Upper lobe of right lung (tissue), 1 donor: ENCODE measurements around the gene FCN2. TPM values are rescaled to one million over a fixed set of nuclear protein-coding genes. Genes with fewer than 3 reads are reported as not detected.

Source experiments
- ATAC-seq: fragments of 200-7000 bp; cut with Tn5 transposase; one replicate; pipeline ENCODE4 v1.9.1; 2020; ENCODE audit warnings: mild to moderate bottlenecking, moderate library complexity
- DNase-seq: peaks from one replicate; pipeline ENCODE4 v3.0.0-alpha.2; 2020
- H3K27ac ChIP-seq: fragments of 200-600 bp; one replicate; pipeline ENCODE4 v1.8.0; 2022
- H3K27me3 ChIP-seq: fragments of 200-600 bp; one replicate; pipeline ENCODE4 v1.8.0; 2022; ENCODE audit warnings: mild to moderate bottlenecking
- H3K36me3 ChIP-seq: fragments of 200-600 bp; one replicate; pipeline ENCODE4 v1.8.0; 2022
- H3K4me1 ChIP-seq: fragments of 200-600 bp; one replicate; pipeline ENCODE4 v1.8.0; 2022
- H3K4me3 ChIP-seq: fragments of 200-600 bp; one replicate; pipeline ENCODE4 v1.8.0; 2022; ENCODE audit warnings: mild to moderate bottlenecking
- H3K9me3 ChIP-seq: fragments of 200-600 bp; one replicate; pipeline ENCODE4 v1.8.0; 2022
- intact Hi-C: fragments of 100-400 bp; cut with DNase I; formaldehyde crosslinking; loops from one replicate; pipeline ENCODE4 v1.11.0; 2022
- total RNA-seq: library from RNA; stranded (reverse); fragmentation: NEBNext Ultra II Directional; extraction: Animal tissue kit (Norgen Biotek cat#: 25700); gene quantifications from one replicate; pipeline ENCODE4 v1.2.1, GENCODE V29; 2021
- TF ChIP-seq, protein P1 (sequence below): fragments of 200-600 bp; IDR thresholded peaks from one replicate; pipeline ENCODE4 v1.8.0; 2022; ENCODE audit warnings: antibody characterized with exemption
- donor health status: DM: no; HTN: yes; CAD: no; lungs with severe emphysema.

The FCN2 gene
- total RNA-seq, 1 donor from 2014 or later: not detected

DNA sequence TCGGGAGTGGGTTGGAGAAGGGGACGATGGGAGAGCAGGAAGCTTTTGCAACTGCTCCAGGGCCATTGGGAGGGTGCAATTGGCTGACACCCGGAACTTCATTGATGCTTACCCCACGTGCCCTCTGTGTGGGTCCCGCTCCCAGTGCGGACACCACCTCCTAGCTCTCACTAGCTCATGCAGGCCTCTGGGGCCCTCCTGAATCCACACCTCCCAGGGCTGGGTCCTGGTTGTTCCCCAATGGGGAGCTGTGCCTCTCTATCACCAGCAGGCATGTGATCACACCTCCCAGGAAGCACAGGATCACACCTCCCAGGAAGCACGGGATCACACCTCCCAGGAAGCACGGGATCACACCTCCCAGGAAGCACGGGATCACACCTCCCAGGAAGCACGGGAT, 32.1 kb upstream of the FCN2 start:
- intact Hi-C loops: no loop called here
- ATAC-seq: no peak
- H3K36me3 ChIP-seq: peaks cover 5% of the 10 kb centered on the region

DNA sequence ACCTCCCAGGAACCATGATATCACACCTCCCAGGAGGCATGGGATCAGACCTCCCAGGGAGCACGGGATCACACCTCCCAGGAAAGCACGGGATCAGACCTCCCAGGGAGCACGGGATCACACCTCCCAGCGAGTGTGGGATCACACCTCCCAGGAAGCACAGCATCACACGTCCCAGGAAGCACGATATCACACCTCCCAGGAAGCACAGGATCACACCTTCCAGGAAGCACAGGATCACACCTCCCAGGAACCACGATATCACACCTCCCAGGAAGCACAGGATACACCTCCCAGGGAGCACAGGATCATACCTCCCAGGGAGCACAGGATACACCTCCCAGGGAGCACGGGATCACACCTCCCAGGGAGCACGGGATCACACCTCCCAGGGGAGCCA, 30.0 kb upstream of the FCN2 start:
- Histone ChIP-seq H3K27me3 (no peaks in the 10 kb centered on the region), H3K4me3 (no peak overlapping the region), H3K36me3 (no peaks in the 10 kb centered on the region), H3K4me1 (no peaks in the 10 kb centered on the region), H3K9me3 (no peaks in the 10 kb centered on the region), H3K27ac (no peak overlapping the region)
- ATAC-seq (no peak), DNase-seq (no peak)
- intact Hi-C loops: no loop called here
- TF ChIP-seq, protein P1, sequence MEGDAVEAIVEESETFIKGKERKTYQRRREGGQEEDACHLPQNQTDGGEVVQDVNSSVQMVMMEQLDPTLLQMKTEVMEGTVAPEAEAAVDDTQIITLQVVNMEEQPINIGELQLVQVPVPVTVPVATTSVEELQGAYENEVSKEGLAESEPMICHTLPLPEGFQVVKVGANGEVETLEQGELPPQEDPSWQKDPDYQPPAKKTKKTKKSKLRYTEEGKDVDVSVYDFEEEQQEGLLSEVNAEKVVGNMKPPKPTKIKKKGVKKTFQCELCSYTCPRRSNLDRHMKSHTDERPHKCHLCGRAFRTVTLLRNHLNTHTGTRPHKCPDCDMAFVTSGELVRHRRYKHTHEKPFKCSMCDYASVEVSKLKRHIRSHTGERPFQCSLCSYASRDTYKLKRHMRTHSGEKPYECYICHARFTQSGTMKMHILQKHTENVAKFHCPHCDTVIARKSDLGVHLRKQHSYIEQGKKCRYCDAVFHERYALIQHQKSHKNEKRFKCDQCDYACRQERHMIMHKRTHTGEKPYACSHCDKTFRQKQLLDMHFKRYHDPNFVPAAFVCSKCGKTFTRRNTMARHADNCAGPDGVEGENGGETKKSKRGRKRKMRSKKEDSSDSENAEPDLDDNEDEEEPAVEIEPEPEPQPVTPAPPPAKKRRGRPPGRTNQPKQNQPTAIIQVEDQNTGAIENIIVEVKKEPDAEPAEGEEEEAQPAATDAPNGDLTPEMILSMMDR: no peak

More for the DNA sequence above, 32.1 kb upstream of the FCN2 start:
- H3K27ac ChIP-seq: no peak overlapping the region
- no peaks in the 10 kb centered on the region for H3K27me3 ChIP-seq
- no peaks in the 10 kb centered on the region for H3K4me1 ChIP-seq
- no peak overlapping the region for H3K4me3 ChIP-seq
- TF ChIP-seq, protein P1: no peak
- DNase-seq: no peak
- no peaks in the 10 kb centered on the region for H3K9me3 ChIP-seq

DNA sequence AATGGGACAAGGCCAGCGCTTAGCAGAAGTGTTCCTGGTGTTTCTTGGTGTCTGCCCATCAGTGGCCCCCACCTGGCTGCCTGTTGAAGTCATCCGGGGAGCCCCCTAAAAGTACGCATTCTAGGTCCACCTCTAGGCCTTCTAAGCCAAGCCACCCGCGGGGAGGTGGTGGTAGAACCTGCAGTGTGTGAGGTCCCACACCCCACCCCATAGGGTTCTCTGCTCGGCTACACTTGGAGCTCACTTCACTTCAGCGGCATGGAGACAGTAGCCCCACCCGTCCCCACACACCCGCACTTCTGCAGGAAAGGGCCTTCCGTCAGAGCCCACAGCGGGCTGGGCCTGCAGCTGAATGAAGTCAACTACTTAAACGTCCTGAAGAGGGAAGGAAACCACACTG, 29.6 kb upstream of the FCN2 start:
- no peak overlapping the region for H3K4me3 ChIP-seq
- intact Hi-C loops: no loop called here
- DNase-seq (peak; percentile 28), ATAC-seq (no peak)
- no peaks in the 10 kb centered on the region for H3K36me3 ChIP-seq
- H3K27me3 ChIP-seq: no peaks in the 10 kb centered on the region
- no peak overlapping the region for H3K27ac ChIP-seq
- H3K9me3 ChIP-seq: no peaks in the 10 kb centered on the region
- TF ChIP-seq, protein P1: no peak
- H3K4me1 ChIP-seq: no peaks in the 10 kb centered on the region

DNA sequence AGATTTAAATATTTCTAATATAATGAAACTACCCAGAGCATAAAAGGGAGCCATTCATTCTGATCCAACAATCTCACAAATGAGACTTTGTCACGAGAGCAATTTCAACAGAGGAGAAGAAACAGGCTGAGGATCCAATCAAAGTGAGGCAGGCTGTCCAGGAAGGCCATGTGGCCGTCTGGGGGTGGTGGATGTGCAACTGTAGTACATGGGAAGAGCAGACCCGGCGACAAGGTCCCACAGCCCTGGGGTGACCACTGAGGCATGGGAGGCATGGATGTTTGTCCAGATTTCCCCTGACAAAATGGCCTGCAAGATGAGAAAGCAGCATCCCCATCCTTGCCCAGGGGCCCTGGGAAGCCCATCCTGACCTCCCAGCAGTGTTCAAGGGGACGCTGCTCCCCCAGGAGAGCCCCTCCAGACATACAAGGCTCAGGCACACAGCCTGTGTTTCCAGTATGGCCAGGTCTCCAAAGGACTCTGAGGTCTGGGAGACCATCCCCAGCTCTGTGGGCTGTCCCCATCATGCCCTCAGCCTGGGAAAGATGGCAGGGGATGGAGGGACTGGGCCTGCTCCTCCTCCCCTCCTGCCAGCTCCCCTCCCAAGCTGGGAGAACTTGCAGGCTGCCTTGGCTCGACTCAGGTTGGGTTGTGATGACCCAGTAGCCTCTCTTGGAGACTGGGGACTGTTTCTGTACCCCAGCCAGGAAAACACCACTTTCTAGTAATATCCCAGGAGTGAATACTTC, 27.5 kb upstream of the FCN2 start:
- intact Hi-C loops: no loop called here
- Histone ChIP-seq H3K4me3 (no peak overlapping the region), H3K27me3 (no peaks in the 10 kb centered on the region), H3K27ac (no peak overlapping the region), H3K9me3 (no peaks in the 10 kb centered on the region), H3K4me1 (no peaks in the 10 kb centered on the region), H3K36me3 (no peaks in the 10 kb centered on the region)
- no peak for ATAC-seq
- TF ChIP-seq, protein P1: no peak
- DNase-seq: peak; percentile 39

DNA sequence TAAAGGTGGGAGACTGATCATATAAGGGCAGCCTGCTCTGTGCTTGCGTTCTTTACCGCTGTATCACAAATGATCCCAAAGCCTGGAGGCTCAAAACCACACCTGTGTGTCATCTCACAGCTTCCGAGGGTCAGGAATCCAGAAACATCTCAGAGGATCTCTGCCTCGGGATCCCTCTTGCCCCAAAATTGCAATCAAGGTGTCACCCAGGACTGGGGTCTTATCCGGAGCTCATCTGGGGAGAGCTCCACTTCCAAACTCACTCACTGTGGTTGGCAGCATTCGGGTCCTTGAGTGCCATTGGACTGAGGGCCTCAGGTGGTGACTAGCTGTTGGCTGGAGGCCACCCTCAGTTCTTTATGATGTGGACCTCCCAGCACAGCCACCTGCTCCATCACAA, 26.7 kb upstream of the FCN2 start:
- H3K27ac ChIP-seq: no peak overlapping the region
- DNase-seq: peak; percentile 46
- TF ChIP-seq, protein P1: no peak
- H3K9me3 ChIP-seq: no peaks in the 10 kb centered on the region
- no peak overlapping the region for H3K4me3 ChIP-seq
- intact Hi-C loops: no loop called here
- no peaks in the 10 kb centered on the region for H3K4me1 ChIP-seq
- H3K36me3 ChIP-seq: no peaks in the 10 kb centered on the region
- no peak for ATAC-seq
- no peaks in the 10 kb centered on the region for H3K27me3 ChIP-seq
